ENCODE data around the gene ABHD12. TPM values are rescaled to one million over a fixed set of nuclear protein-coding genes. Genes with fewer than 3 reads are reported as not detected.

The ABHD12 gene
- total RNA-seq, result 10 to 100 TPM; 48.5 to 49.8 TPM

- TF ChIP-seq CTCF (IDR thresholded peaks at IDR 0.05), result no peak
- Histone ChIP-seq H3K27ac (peak within 1 kb of the TSS; percentile 81 to 88), H3K27me3 (replicated peaks; ENCODE audit: insufficient read depth) (no peaks in the 10 kb centered on the region), H3K4me3 (peak within 1 kb of the TSS; percentile 81), H3K9me3 (no peaks in the 10 kb centered on the region), H3K4me1 (ENCODE audit: control insufficient read depth in 1 of 2, low read depth in 2 of 2) (peaks cover 3 to 8% of the 10 kb centered on the region in 2 donors), H3K36me3 (no peaks in the 10 kb centered on the region)
- ATAC-seq (ENCODE audit: insufficient number of reproducible peaks, low FRiP score, low read depth) (peak; percentile 87), DNase-seq (ENCODE audit: low spot score) (peak; percentile 85)
Measured at GRCh38 chr20:25390538-25391528, at the start of gene ABHD12. Gene ABHD12, minus strand, starts transcription at chr20:25390835. Its CDS starts 132 bp downstream, at chr20:25390703.

GRCh38 chr20:25439328-25439727 lies 48.7 kb upstream of the ABHD12 start:
- ATAC-seq (ENCODE audit: insufficient number of reproducible peaks, low FRiP score, low read depth) (no peak), DNase-seq (ENCODE audit: low spot score) (no peak)
- no peak overlapping the region for H3K4me3 ChIP-seq
- no peak overlapping the region for H3K27ac ChIP-seq
- H3K27me3 ChIP-seq (replicated peaks; ENCODE audit: insufficient read depth), result no peaks in the 10 kb centered on the region
- no peaks in the 10 kb centered on the region for H3K9me3 ChIP-seq
- no peak for TF ChIP-seq CTCF (IDR thresholded peaks at IDR 0.05)
- no peaks in the 10 kb centered on the region for H3K36me3 ChIP-seq
- H3K4me1 ChIP-seq (ENCODE audit: control insufficient read depth in 1 of 2, low read depth in 2 of 2), result no peaks in the 10 kb centered on the region

- Histone ChIP-seq H3K27me3 (replicated peaks; ENCODE audit: insufficient read depth) (no peaks in the 10 kb centered on the region), H3K4me1 (ENCODE audit: control insufficient read depth in 1 of 2, low read depth in 2 of 2) (no peaks in the 10 kb centered on the region), H3K27ac (no peak overlapping the region), H3K9me3 (no peaks in the 10 kb centered on the region), H3K36me3 (no peaks in the 10 kb centered on the region), H3K4me3 (no peak overlapping the region)
- ATAC-seq (ENCODE audit: insufficient number of reproducible peaks, low FRiP score, low read depth) (no peak), DNase-seq (ENCODE audit: low spot score) (no peak)
- no peak for TF ChIP-seq CTCF (IDR thresholded peaks at IDR 0.05)
Measured at GRCh38 chr20:25437153-25437581, 46.5 kb upstream of the ABHD12 start.

GRCh38 chr20:25424536-25424935 lies 33.9 kb upstream of the ABHD12 start:
- no peak for TF ChIP-seq CTCF (IDR thresholded peaks at IDR 0.05)
- Histone ChIP-seq H3K27ac (no peak overlapping the region), H3K36me3 (no peaks in the 10 kb centered on the region), H3K27me3 (replicated peaks; ENCODE audit: insufficient read depth) (no peaks in the 10 kb centered on the region), H3K4me1 (ENCODE audit: control insufficient read depth in 1 of 2, low read depth in 2 of 2) (no peaks in the 10 kb centered on the region), H3K4me3 (no peak overlapping the region), H3K9me3 (no peaks in the 10 kb centered on the region)
- no peak for ATAC-seq (ENCODE audit: insufficient number of reproducible peaks, low FRiP score, low read depth)
- no peak for DNase-seq (ENCODE audit: low spot score)

DNA sequence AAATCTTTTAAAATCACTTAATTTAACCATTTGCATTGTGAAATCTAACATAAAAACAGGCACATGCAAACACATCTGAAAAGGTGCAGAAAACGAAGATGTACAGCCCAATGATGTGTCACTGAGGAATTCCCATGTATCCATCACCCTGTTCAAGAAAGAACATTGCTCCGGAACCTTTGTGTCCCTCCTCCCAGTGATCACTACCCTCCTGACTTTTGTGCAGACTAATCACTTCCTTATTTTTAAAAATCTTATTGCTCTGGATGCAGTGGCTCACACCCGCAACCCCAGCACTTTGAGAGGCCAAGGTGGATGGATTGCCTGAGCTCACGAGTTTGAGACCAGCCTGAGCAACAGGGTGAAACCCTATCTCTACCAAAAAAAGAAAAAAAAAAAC lies 31.4 kb upstream of the ABHD12 start:
- H3K9me3 ChIP-seq, result no peaks in the 10 kb centered on the region
- ATAC-seq (ENCODE audit: insufficient number of reproducible peaks, low FRiP score, low read depth) (no peak), DNase-seq (ENCODE audit: low spot score) (no peak)
- H3K27ac ChIP-seq, result no peak overlapping the region
- no peaks in the 10 kb centered on the region for H3K4me1 ChIP-seq (ENCODE audit: control insufficient read depth in 1 of 2, low read depth in 2 of 2)
- H3K4me3 ChIP-seq, result no peak overlapping the region
- no peak for TF ChIP-seq CTCF (IDR thresholded peaks at IDR 0.05)
- H3K36me3 ChIP-seq, result no peaks in the 10 kb centered on the region
- H3K27me3 ChIP-seq (replicated peaks; ENCODE audit: insufficient read depth), result no peaks in the 10 kb centered on the region

All from thoracic aorta (tissue), 2 donors.